ENCODE results near the gene PHLPP1. TPM values are rescaled to one million over a fixed set of nuclear protein-coding genes. Genes with fewer than 3 reads are reported as not detected.

Gene PHLPP1
- total RNA-seq = 7.5 TPM
- polyA plus RNA-seq (ENCODE audit: insufficient read depth in 1 of 8, insufficient read length in 8 of 8, low replicate concordance in 1 of 8) = 10 to 100 TPM in 3 of 8 donors, 1 to 10 TPM in 5; 6.3 to 11.3 (median 9.9) TPM
- long read RNA-seq, donor 1 = 0 reads
- long read RNA-seq, donor 2 = 0 reads
- long read RNA-seq, donor 3, full-length matches to known transcripts = 1 of 1 reads
- long read RNA-seq, donor 3, partial matches to known transcripts = 0 of 1 reads
- long read RNA-seq, donor 3, other reads (novel, unspliced or antisense) = 0 of 1 reads
- long read RNA-seq, donor 4 = 0 reads
- long read RNA-seq, donor 5, full-length matches to known transcripts = 1 of 1 reads
- long read RNA-seq, donor 5, partial matches to known transcripts = 0 of 1 reads
- long read RNA-seq, donor 5, other reads (novel, unspliced or antisense) = 0 of 1 reads
- long read RNA-seq, donor 6, full-length matches to known transcripts = 1 of 1 reads
- long read RNA-seq, donor 6, partial matches to known transcripts = 0 of 1 reads
- long read RNA-seq, donor 6, other reads (novel, unspliced or antisense) = 0 of 1 reads
- long read RNA-seq, donor 7, partial matches to known transcripts = 7 of 7 reads
- long read RNA-seq, donor 7, other reads (novel, unspliced or antisense) = 0 of 7 reads
- long read RNA-seq, donor 8 = 0 reads
- long read RNA-seq, donor 9 = 0 reads
- long read RNA-seq, donor 10, partial matches to known transcripts = 0 of 1 reads
- long read RNA-seq, donor 10, other reads (novel, unspliced or antisense) = 0 of 1 reads
- long read RNA-seq, donor 11 = 0 reads

GRCh38 chr18:62715436-62715758, at the start of gene PHLPP1:
Gene PHLPP1 (plus strand): TSS chr18:62715541. CDS start chr18:62715684, 143 bp downstream.
- whole genome bisulfite sequencing (ENCODE audit: insufficient coverage) = under 1% methylated on average over 34 of the region's 46 CpGs
- no peaks in the 10 kb centered on the region for H3K27me3 ChIP-seq (ENCODE audit: control insufficient read depth, insufficient read depth, low read length)
- no peaks in the 10 kb centered on the region for H3K36me3 ChIP-seq (ENCODE audit: control insufficient read depth, insufficient read depth, low read length)
- H3K4me1 ChIP-seq (ENCODE audit: control insufficient read depth, insufficient read depth, low read length) = peaks cover 3% of the 10 kb centered on the region
- no peak for DNase-seq
- peak within 1 kb of the TSS; percentile 79 for H3K4me3 ChIP-seq (ENCODE audit: low read length)
- no peaks in the 10 kb centered on the region for H3K9me3 ChIP-seq (replicated peaks; ENCODE audit: control insufficient read depth, low read depth, low read length)
- peak within 1 kb of the TSS; percentile 98 for H3K27ac ChIP-seq (ENCODE audit: low read length)

GRCh38 chr18:62669225-62669624, 46.1 kb upstream of the PHLPP1 start:
- H3K9me3 ChIP-seq (replicated peaks; ENCODE audit: control insufficient read depth, low read depth, low read length) = no peaks in the 10 kb centered on the region
- H3K36me3 ChIP-seq (ENCODE audit: control insufficient read depth, insufficient read depth, low read length) = no peaks in the 10 kb centered on the region
- no CpG with 5 or more reads among the region's 1 CpG for WGBS (ENCODE audit: insufficient coverage)

GRCh38 chr18:62670573-62670972, 44.8 kb upstream of the PHLPP1 start:
- Histone ChIP-seq H3K9me3 (replicated peaks; ENCODE audit: control insufficient read depth, low read depth, low read length) (no peaks in the 10 kb centered on the region), H3K4me1 (ENCODE audit: control insufficient read depth, insufficient read depth, low read length) (no peaks in the 10 kb centered on the region), H3K27me3 (ENCODE audit: control insufficient read depth, insufficient read depth, low read length) (no peaks in the 10 kb centered on the region), H3K4me3 (ENCODE audit: low read length) (no peak overlapping the region), H3K27ac (ENCODE audit: low read length) (no peak overlapping the region), H3K36me3 (ENCODE audit: control insufficient read depth, insufficient read depth, low read length) (no peaks in the 10 kb centered on the region)
- no CpG with 5 or more reads among the region's 2 CpGs for WGBS (ENCODE audit: insufficient coverage)
- no peak for DNase-seq

More at GRCh38 chr18:62669225-62669624, 46.1 kb upstream of the PHLPP1 start:
- no peak overlapping the region for H3K27ac ChIP-seq (ENCODE audit: low read length)
- no peak overlapping the region for H3K4me3 ChIP-seq (ENCODE audit: low read length)
- no peaks in the 10 kb centered on the region for H3K4me1 ChIP-seq (ENCODE audit: control insufficient read depth, insufficient read depth, low read length)
- no peak for DNase-seq
- H3K27me3 ChIP-seq (ENCODE audit: control insufficient read depth, insufficient read depth, low read length) = no peaks in the 10 kb centered on the region

GRCh38 chr18:62672600-62672999, 42.7 kb upstream of the PHLPP1 start:
- no peaks in the 10 kb centered on the region for H3K27me3 ChIP-seq (ENCODE audit: control insufficient read depth, insufficient read depth, low read length)
- DNase-seq = no peak
- no peaks in the 10 kb centered on the region for H3K36me3 ChIP-seq (ENCODE audit: control insufficient read depth, insufficient read depth, low read length)
- H3K4me3 ChIP-seq (ENCODE audit: low read length) = no peak overlapping the region
- H3K4me1 ChIP-seq (ENCODE audit: control insufficient read depth, insufficient read depth, low read length) = no peaks in the 10 kb centered on the region
- no peak overlapping the region for H3K27ac ChIP-seq (ENCODE audit: low read length)
- WGBS (ENCODE audit: insufficient coverage) = 60% methylated on average over 1 of the region's 2 CpGs
- H3K9me3 ChIP-seq (replicated peaks; ENCODE audit: control insufficient read depth, low read depth, low read length) = no peaks in the 10 kb centered on the region

GRCh38 chr18:62678847-62679485, 36.4 kb upstream of the PHLPP1 start:
- WGBS (ENCODE audit: insufficient coverage) = 68% methylated on average over 7 of the region's 9 CpGs
- Histone ChIP-seq H3K4me1 (ENCODE audit: control insufficient read depth, insufficient read depth, low read length) (no peaks in the 10 kb centered on the region), H3K27me3 (ENCODE audit: control insufficient read depth, insufficient read depth, low read length) (no peaks in the 10 kb centered on the region), H3K36me3 (ENCODE audit: control insufficient read depth, insufficient read depth, low read length) (no peaks in the 10 kb centered on the region), H3K9me3 (replicated peaks; ENCODE audit: control insufficient read depth, low read depth, low read length) (no peaks in the 10 kb centered on the region), H3K27ac (ENCODE audit: low read length) (no peak overlapping the region), H3K4me3 (ENCODE audit: low read length) (no peak overlapping the region)
- no peak for DNase-seq

- Histone ChIP-seq H3K9me3 (replicated peaks; ENCODE audit: control insufficient read depth, low read depth, low read length) (no peaks in the 10 kb centered on the region), H3K4me3 (ENCODE audit: low read length) (no peak overlapping the region), H3K36me3 (ENCODE audit: control insufficient read depth, insufficient read depth, low read length) (no peaks in the 10 kb centered on the region), H3K4me1 (ENCODE audit: control insufficient read depth, insufficient read depth, low read length) (no peaks in the 10 kb centered on the region), H3K27ac (ENCODE audit: low read length) (no peak overlapping the region), H3K27me3 (ENCODE audit: control insufficient read depth, insufficient read depth, low read length) (no peaks in the 10 kb centered on the region)
- DNase-seq = no peak
- WGBS (ENCODE audit: insufficient coverage) = 80% methylated on average over 1 of the region's 4 CpGs
Observed at GRCh38 chr18:62682371-62682770, 33.0 kb upstream of the PHLPP1 start.

- Histone ChIP-seq H3K4me3 (ENCODE audit: low read length) (no peak overlapping the region), H3K27ac (ENCODE audit: low read length) (no peak overlapping the region), H3K4me1 (ENCODE audit: control insufficient read depth, insufficient read depth, low read length) (no peaks in the 10 kb centered on the region), H3K36me3 (ENCODE audit: control insufficient read depth, insufficient read depth, low read length) (no peaks in the 10 kb centered on the region), H3K9me3 (replicated peaks; ENCODE audit: control insufficient read depth, low read depth, low read length) (no peaks in the 10 kb centered on the region), H3K27me3 (ENCODE audit: control insufficient read depth, insufficient read depth, low read length) (no peaks in the 10 kb centered on the region)
- DNase-seq = no peak
- no CpG with 5 or more reads among the region's 4 CpGs for WGBS (ENCODE audit: insufficient coverage)
Observed at GRCh38 chr18:62683935-62684334, 31.4 kb upstream of the PHLPP1 start.

DNA sequence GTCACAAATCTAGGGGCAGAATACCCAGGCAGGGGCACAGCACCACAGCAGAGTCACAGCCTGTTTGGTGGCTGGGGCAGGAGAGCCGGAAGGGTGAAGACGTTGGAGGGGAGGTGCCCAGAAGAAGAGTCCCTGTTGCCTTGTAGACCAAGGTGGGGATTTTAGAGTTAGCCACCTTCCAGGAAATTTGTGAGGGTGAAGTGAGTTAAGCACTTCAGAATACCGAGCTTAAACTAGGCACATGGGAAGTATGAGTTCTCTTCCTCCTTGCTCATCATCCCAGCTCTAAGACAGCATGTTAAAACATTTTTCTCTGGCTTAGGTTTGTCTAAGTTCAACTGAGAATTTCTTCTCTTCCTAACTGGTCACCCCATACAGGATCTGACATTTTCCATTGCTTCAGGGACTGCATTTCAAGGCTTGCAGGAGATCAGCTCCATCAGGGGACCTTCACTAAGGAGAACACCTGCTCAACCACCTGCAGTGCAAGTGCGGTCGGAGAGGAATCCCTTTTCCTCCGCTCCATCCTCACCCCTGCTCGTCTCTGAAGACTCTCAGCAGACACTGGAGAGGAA, 26.5 kb upstream of the PHLPP1 start:
- Histone ChIP-seq H3K27ac (ENCODE audit: low read length) (no peak overlapping the region), H3K4me3 (ENCODE audit: low read length) (no peak overlapping the region), H3K27me3 (ENCODE audit: control insufficient read depth, insufficient read depth, low read length) (no peaks in the 10 kb centered on the region), H3K4me1 (ENCODE audit: control insufficient read depth, insufficient read depth, low read length) (peaks cover 2% of the 10 kb centered on the region), H3K36me3 (ENCODE audit: control insufficient read depth, insufficient read depth, low read length) (no peaks in the 10 kb centered on the region), H3K9me3 (replicated peaks; ENCODE audit: control insufficient read depth, low read depth, low read length) (no peaks in the 10 kb centered on the region)
- WGBS (ENCODE audit: insufficient coverage) = 67% methylated on average over 1 of the region's 7 CpGs
- no peak for DNase-seq

DNA sequence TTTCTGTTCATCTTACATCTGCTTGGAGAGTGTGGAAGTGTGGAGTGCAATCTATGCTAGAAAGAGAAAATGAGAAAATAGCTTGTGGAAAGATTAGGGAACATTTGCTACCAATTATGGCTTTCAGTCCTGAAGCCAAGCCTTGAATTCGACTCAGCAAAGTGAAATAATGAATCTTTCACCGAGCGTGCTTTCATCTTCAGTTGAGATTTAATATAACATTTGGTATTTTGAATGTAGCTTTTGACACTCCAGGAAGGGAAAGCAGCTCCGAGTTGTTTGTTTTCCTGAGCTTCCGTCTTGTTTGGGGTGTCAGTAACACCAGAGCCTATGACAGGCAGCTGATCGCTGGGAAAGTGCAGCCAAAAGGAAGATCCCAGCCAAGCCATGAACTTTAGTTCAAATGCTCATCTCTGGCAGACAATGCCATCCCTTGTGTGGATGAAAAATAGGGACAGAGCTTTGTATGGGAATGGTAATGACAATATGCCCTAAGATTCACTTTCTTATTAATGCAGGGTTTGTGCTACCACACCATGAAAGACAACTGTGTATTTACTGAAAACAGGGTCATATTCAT, 25.0 kb upstream of the PHLPP1 start:
- DNase-seq = peak; percentile 36
- Histone ChIP-seq H3K27ac (ENCODE audit: low read length) (no peak overlapping the region), H3K4me1 (ENCODE audit: control insufficient read depth, insufficient read depth, low read length) (peaks cover 2% of the 10 kb centered on the region), H3K36me3 (ENCODE audit: control insufficient read depth, insufficient read depth, low read length) (no peaks in the 10 kb centered on the region), H3K4me3 (ENCODE audit: low read length) (no peak overlapping the region), H3K27me3 (ENCODE audit: control insufficient read depth, insufficient read depth, low read length) (no peaks in the 10 kb centered on the region), H3K9me3 (replicated peaks; ENCODE audit: control insufficient read depth, low read depth, low read length) (no peaks in the 10 kb centered on the region)
- WGBS (ENCODE audit: insufficient coverage) = no CpG with 5 or more reads among the region's 6 CpGs
